RWPE2 (cell line): ENCODE data around the gene FGA.

Experiments used
- ATAC-seq: fragments of 200-7000 bp; cut with Tn5 transposase; 3 replicates; pipeline ENCODE4 v1.9.1; 2021; ENCODE audit warnings: low read depth
- DNase-seq: peaks from one replicate; pipeline ENCODE4 v3.0.0-alpha.2; 2020; ENCODE audit warnings: low spot score
- H3K27ac ChIP-seq: fragments of 450-650 bp; 2 replicates; pipeline ENCODE4 v1.5.1; 2017; ENCODE audit warnings: mild to moderate bottlenecking; ENCODE audit not compliant: poor library complexity, severe bottlenecking
- H3K27me3 ChIP-seq: fragments of 250-450 bp; sonication (Bioruptor Pico); 2 replicates; pipeline ENCODE4 v1.5.1; 2021; ENCODE audit warnings: mild to moderate bottlenecking, moderate library complexity; ENCODE audit not compliant: insufficient read depth, poor library complexity, severe bottlenecking
- H3K36me3 ChIP-seq: fragments of 250-450 bp; sonication (Bioruptor Pico); 2 replicates; pipeline ENCODE4 v1.5.1; 2020; ENCODE audit warnings: low read depth, mild to moderate bottlenecking, moderate library complexity
- H3K4me1 ChIP-seq: fragments of 250-450 bp; sonication (Bioruptor Pico); 2 replicates; pipeline ENCODE4 v1.5.1; 2021; ENCODE audit warnings: mild to moderate bottlenecking, moderate library complexity; ENCODE audit not compliant: insufficient read depth, poor library complexity, severe bottlenecking
- H3K4me3 ChIP-seq: fragments of 250-450 bp; sonication (Bioruptor Pico); 2 replicates; pipeline ENCODE4 v1.5.1; 2021; ENCODE audit warnings: mild to moderate bottlenecking, moderate library complexity; ENCODE audit not compliant: severe bottlenecking
- H3K9me3 ChIP-seq: fragments of 250-450 bp; sonication (Bioruptor Pico); 2 replicates; pipeline ENCODE4 v1.5.1; 2021; ENCODE audit warnings: mild to moderate bottlenecking, moderate library complexity; ENCODE audit not compliant: severe bottlenecking
- TF ChIP-seq, protein P1 (sequence below): fragments of 450-650 bp; IDR thresholded peaks from one replicate; pipeline ENCODE4 v1.5.1; 2017; ENCODE audit warnings: mild to moderate bottlenecking, moderate library complexity; ENCODE audit not compliant: poor library complexity, severe bottlenecking

The FGA gene

DNA sequence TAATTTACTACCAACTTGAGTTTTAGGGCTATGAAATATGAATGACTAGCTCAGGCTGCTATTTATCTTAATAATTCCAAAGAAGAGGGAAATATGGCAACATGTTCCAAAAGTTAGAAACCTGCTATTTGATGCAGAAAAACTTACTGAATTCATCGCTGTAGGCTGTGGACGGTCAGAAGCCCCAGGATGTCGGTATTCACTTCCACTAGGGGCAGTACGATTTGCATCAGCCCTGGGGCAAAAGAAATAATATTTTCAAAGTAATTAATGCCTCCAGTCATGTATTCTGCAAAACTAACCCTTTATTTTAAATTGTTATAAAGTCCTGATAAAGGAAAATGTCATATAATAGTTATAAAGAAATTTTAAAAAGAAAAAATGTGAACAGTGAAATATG lies 44.9 kb downstream of the FGA start:
- ATAC-seq: no peak
- H3K4me3 ChIP-seq: no peak overlapping the region

DNA sequence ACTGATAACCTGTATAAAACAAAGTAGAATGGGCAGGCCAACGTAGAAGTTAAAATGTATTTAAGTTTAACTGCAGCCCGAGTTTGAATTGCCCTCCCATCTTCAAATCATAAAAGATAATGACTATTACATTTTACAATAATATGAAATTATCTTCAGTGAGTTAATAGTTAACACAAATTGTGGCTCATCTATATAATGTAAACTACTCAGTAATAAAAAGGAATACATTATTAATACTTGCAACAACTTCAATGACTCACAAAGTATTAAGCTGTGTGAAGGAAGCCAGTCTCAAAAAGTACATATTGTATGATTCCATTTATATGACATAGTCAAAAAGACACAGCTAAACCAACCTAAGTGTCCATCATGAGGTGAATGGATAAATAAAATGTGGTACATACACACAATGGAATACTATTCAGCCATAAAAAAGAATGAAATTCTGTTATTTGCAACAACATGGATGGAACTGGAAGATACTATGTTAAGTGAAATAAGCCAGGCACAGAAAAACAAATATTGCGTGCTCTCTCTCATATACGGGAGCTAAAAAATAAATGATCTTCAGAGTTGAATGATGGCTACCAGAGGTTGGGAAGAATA lies 48.2 kb downstream of the FGA start:
- Histone ChIP-seq H3K4me1 (no peaks in the 10 kb centered on the region), H3K4me3 (no peak overlapping the region), H3K36me3 (peaks cover 100% of the 10 kb centered on the region), H3K27ac (no peak overlapping the region), H3K27me3 (no peaks in the 10 kb centered on the region), H3K9me3 (no peaks in the 10 kb centered on the region)
- TF ChIP-seq, protein P1, sequence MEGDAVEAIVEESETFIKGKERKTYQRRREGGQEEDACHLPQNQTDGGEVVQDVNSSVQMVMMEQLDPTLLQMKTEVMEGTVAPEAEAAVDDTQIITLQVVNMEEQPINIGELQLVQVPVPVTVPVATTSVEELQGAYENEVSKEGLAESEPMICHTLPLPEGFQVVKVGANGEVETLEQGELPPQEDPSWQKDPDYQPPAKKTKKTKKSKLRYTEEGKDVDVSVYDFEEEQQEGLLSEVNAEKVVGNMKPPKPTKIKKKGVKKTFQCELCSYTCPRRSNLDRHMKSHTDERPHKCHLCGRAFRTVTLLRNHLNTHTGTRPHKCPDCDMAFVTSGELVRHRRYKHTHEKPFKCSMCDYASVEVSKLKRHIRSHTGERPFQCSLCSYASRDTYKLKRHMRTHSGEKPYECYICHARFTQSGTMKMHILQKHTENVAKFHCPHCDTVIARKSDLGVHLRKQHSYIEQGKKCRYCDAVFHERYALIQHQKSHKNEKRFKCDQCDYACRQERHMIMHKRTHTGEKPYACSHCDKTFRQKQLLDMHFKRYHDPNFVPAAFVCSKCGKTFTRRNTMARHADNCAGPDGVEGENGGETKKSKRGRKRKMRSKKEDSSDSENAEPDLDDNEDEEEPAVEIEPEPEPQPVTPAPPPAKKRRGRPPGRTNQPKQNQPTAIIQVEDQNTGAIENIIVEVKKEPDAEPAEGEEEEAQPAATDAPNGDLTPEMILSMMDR: no peak
- no peak for ATAC-seq
- no peak for DNase-seq

More for the DNA sequence above, 44.9 kb downstream of the FGA start:
- H3K4me1 ChIP-seq: peaks cover 8% of the 10 kb centered on the region
- H3K27ac ChIP-seq: no peak overlapping the region
- H3K27me3 ChIP-seq: no peaks in the 10 kb centered on the region
- no peaks in the 10 kb centered on the region for H3K9me3 ChIP-seq
- TF ChIP-seq, protein P1: no peak
- H3K36me3 ChIP-seq: peaks cover 86% of the 10 kb centered on the region
- no peak for DNase-seq
